HepG2 (cell line): ENCODE data around the gene COLQ. TPM values are rescaled to one million over a fixed set of nuclear protein-coding genes. Genes with fewer than 3 reads are reported as not detected.

Experiments used
- ATAC-seq: fragments of 200-7000 bp; cut with Tn5 transposase; 3 replicates; pipeline ENCODE4 v1.9.1; 2020; ENCODE audit warnings: mild to moderate bottlenecking, moderate library complexity
- BruUV-seq: library from RNA; stranded (reverse); fragments of 400-500 nt; replicated peaks from 2 replicates; lab custom pipeline; 2021; lab: Mats Ljungman, UMichigan
- CTCF ChIA-PET: fragments of 300-600 bp; formaldehyde crosslinking; extraction: SDS; loops from one replicate; lab custom pipeline; 2021; ENCODE audit warnings: low total read pairs, inconsistent platforms, low intra/inter-chr PET ratio; lab: Yijun Ruan, JAX
- POLR2A ChIA-PET: fragments of 350-600 bp; sonication (Branson Sonifier 250); formaldehyde crosslinking; loops from one replicate; lab custom pipeline; 2020; ENCODE audit warnings: antibody characterized with exemption, inconsistent platforms; lab: Yijun Ruan, JAX
- DNase-seq: peaks from one replicate; pipeline ENCODE4 v3.0.0-alpha.2; 2015; ENCODE audit warnings: low spot score
- FAIRE-seq: peaks from 3 replicates; lab custom pipeline; 2011; peaks lifted over from hg19 to GRCh38; lab: Jason Lieb, UNC
- H2AFZ ChIP-seq: one replicate; pipeline ENCODE4 v1.6.1; 2011; ENCODE audit warnings: low read length, inconsistent platforms
- H3K27ac ChIP-seq: fragments of 300-600 bp; 3 replicates; pipeline ENCODE4 v1.8.0; 2011; ENCODE audit warnings: mixed run types, mild to moderate bottlenecking, mixed read lengths, low read length, inconsistent platforms; ENCODE audit not compliant: insufficient read depth; ENCODE audit errors: extremely low read length
- H3K27me3 ChIP-seq, 2 experiments: fragments of 200-600 bp in 1 of 2; 2 replicates in 1 of 2; 3 replicates in 1 of 2; pipeline versions ENCODE4 v1.6.0 to v1.8.0; 2011; ENCODE audit warnings: low read length in 2 of 2, mild to moderate bottlenecking in 2 of 2, moderate library complexity in 2 of 2, inconsistent platforms in 1 of 2; ENCODE audit not compliant: insufficient read depth in 2 of 2, control insufficient read depth in 1 of 2
- H3K36me3 ChIP-seq, 2 experiments: fragments of 200-600 bp in 1 of 2; replicated peaks in 1 of 2; 2 replicates in 1 of 2; 3 replicates in 1 of 2; pipeline versions ENCODE4 v1.5.1 to v1.8.0; 2011; ENCODE audit warnings: low read length in 2 of 2, inconsistent platforms in 1 of 2; ENCODE audit not compliant: insufficient read depth in 2 of 2, control insufficient read depth in 1 of 2
- H3K4me1 ChIP-seq: 2 replicates; pipeline ENCODE4 v1.5.1; 2012; ENCODE audit warnings: low read length, inconsistent platforms; ENCODE audit not compliant: insufficient read depth
- H3K4me2 ChIP-seq: 2 replicates; pipeline ENCODE4 v1.6.0; 2011; ENCODE audit warnings: low read depth, low read length, inconsistent platforms
- H3K4me3 ChIP-seq, 3 experiments: fragments of 200-600 bp in 1 of 3; sonication (generic), shearing (Covaris generic) in 1 of 3; replicated peaks in 1 of 3; 2 replicates each; pipeline ENCODE4 v1.5.1; 2011 to 2016; ENCODE audit warnings: low read length in 3 of 3, inconsistent platforms in 2 of 3, low read depth in 2 of 3, mild to moderate bottlenecking in 2 of 3, control low read depth in 1 of 3, mixed read lengths in 1 of 3; ENCODE audit not compliant: insufficient read depth in 1 of 3
- H3K79me2 ChIP-seq: one replicate; pipeline ENCODE4 v1.6.1; 2011; ENCODE audit warnings: low read length, inconsistent platforms; ENCODE audit not compliant: insufficient read depth
- H3K9ac ChIP-seq: 2 replicates; pipeline ENCODE4 v1.6.0; 2011; ENCODE audit warnings: mild to moderate bottlenecking, low read depth, low read length, inconsistent platforms; ENCODE audit not compliant: insufficient read depth
- H3K9me3 ChIP-seq: 2 replicates; pipeline ENCODE4 v1.5.1; 2012; ENCODE audit warnings: mild to moderate bottlenecking, low read length
- H4K20me1 ChIP-seq: 2 replicates; pipeline ENCODE4 v1.6.0; 2011; ENCODE audit warnings: inconsistent platforms, mild to moderate bottlenecking, low read length, moderate library complexity; ENCODE audit not compliant: insufficient read depth
- ARHGAP35 ChIP-seq: sonication (generic); formaldehyde crosslinking; IDR thresholded peaks from 2 replicates; pipeline ENCODE4 v1.9.0; 2022; ENCODE audit warnings: mild to moderate bottlenecking, inconsistent platforms, moderate library complexity, missing genetic modification reagents, borderline replicate concordance
- ELK4 ChIP-seq: sonication (generic); formaldehyde crosslinking; IDR thresholded peaks from 2 replicates; pipeline ENCODE4 v1.9.0; 2021; ENCODE audit warnings: missing genetic modification reagents, borderline replicate concordance
- ERF ChIP-seq: IDR thresholded peaks from 2 replicates; pipeline ENCODE4 v1.6.1; 2018; ENCODE audit warnings: missing biosample characterization, missing genetic modification reagents
- GABPA ChIP-seq, 2 experiments: IDR thresholded peaks; 2 replicates each; pipeline ENCODE4 v1.6.1; 2011 to 2016; ENCODE audit warnings: low read depth in 2 of 2, low read length in 1 of 2, missing biosample characterization in 1 of 2, missing genetic modification characterization in 1 of 2
- GATA4 ChIP-seq: sonication (generic); IDR thresholded peaks from 2 replicates; pipeline ENCODE4 v1.6.1; 2016; ENCODE audit warnings: antibody characterized with exemption, low read depth, borderline replicate concordance
- HDAC2 ChIP-seq: sonication (generic); formaldehyde crosslinking; IDR thresholded peaks from 2 replicates; pipeline ENCODE4 v1.4.0; 2020; ENCODE audit warnings: missing genetic modification reagents
- IKZF1 ChIP-seq: fragments of 450-650 bp; IDR thresholded peaks from 2 replicates; pipeline ENCODE4 v1.7.1; 2016
- MTA1 ChIP-seq: sonication (generic); formaldehyde crosslinking; IDR thresholded peaks from 2 replicates; pipeline ENCODE4 v1.4.0; 2020; ENCODE audit warnings: missing genetic modification reagents, mild to moderate bottlenecking, borderline replicate concordance
- NFATC3 ChIP-seq: sonication (generic); formaldehyde crosslinking; IDR thresholded peaks from 2 replicates; pipeline ENCODE4 v1.5.1; 2020; ENCODE audit warnings: mild to moderate bottlenecking, missing genetic modification reagents
- POLR2G ChIP-seq: fragments of 200-400 bp; formaldehyde crosslinking; IDR thresholded peaks from 2 replicates; pipeline ENCODE4 v1.6.1; 2018; ENCODE audit warnings: mild to moderate bottlenecking, low read depth, low read length, moderate library complexity
- ZBTB43 ChIP-seq: sonication (generic); formaldehyde crosslinking; conservative IDR thresholded peaks from 2 replicates; pipeline ENCODE4 v1.4.0; 2020; ENCODE audit warnings: missing genetic modification reagents
- ZBTB49 ChIP-seq: sonication (generic); formaldehyde crosslinking; IDR thresholded peaks from 2 replicates; pipeline ENCODE4 v1.4.0; 2020; ENCODE audit warnings: missing genetic modification reagents, borderline replicate concordance
- ZEB1 ChIP-seq: IDR thresholded peaks from 2 replicates; pipeline ENCODE4 v1.6.1; 2012; ENCODE audit warnings: mild to moderate bottlenecking, low read depth, inconsistent platforms; ENCODE audit not compliant: insufficient replicate concordance
- ZFX ChIP-seq: sonication (generic); formaldehyde crosslinking; IDR thresholded peaks from 2 replicates; pipeline ENCODE4 v1.4.0; 2020; ENCODE audit warnings: mild to moderate bottlenecking, low read depth, missing genetic modification reagents, moderate library complexity
- ZNF18 ChIP-seq: sonication (generic); formaldehyde crosslinking; IDR thresholded peaks from 2 replicates; pipeline ENCODE4 v1.8.0; 2022; ENCODE audit warnings: mild to moderate bottlenecking, missing genetic modification reagents; ENCODE audit not compliant: insufficient replicate concordance
- ZNF24 ChIP-seq: fragments of 450-650 bp; IDR thresholded peaks from 2 replicates; pipeline ENCODE4 v1.6.1; 2017; ENCODE audit warnings: antibody characterized with exemption, mild to moderate bottlenecking
- ZNF414 ChIP-seq: sonication (generic); formaldehyde crosslinking; IDR thresholded peaks from 2 replicates; pipeline ENCODE4 v1.5.0; 2020; ENCODE audit warnings: missing genetic modification reagents
- ZNF713 ChIP-seq: sonication (generic); formaldehyde crosslinking; IDR thresholded peaks from 2 replicates; pipeline ENCODE4 v1.4.0; 2020; ENCODE audit warnings: mild to moderate bottlenecking, missing genetic modification reagents
- ZNF773 ChIP-seq: sonication (generic); formaldehyde crosslinking; IDR thresholded peaks from 2 replicates; pipeline ENCODE4 v1.4.0; 2020; ENCODE audit warnings: missing genetic modification reagents, borderline replicate concordance
- WGBS: methylation state at CpG from one replicate; pipeline ENCODE4 v1.1.6; 2017; ENCODE audit warnings: low lambda C conversion rate; 5-methylcytosine and 5-hydroxymethylcytosine counted together
- in situ Hi-C: cut with HindIII; loops from 2 replicates; pipeline ENCODE4 v1.10.0; 2017; ENCODE audit warnings: low pct_unique_long_range_greater_than_20kb; ENCODE audit not compliant: extremely low pct_ligation_motif_present
- intact Hi-C: fragments of 100-400 bp; cut with micrococcal nuclease; formaldehyde crosslinking; loops from one replicate; pipeline ENCODE4 v1.10.0; 2022; ENCODE audit not compliant: unreplicated experiment
- polyA plus RNA-seq, 8 experiments: library from polyadenylated mRNA; depleted of rRNA in 3 of 8; stranded (reverse) in 7 of 8; unstranded in 1 of 8; fragments of >200 nt; fragmentation: Illumina TruSeq in 4 of 8; extraction: Trizol in 4 of 8; gene quantifications; 2 replicates each; pipeline versions ENCODE4 v1.2.1 to v1.2.3, GENCODE V29; 2011 to 2016; ENCODE audit warnings: low read depth in 4 of 8, missing spikeins in 1 of 8, mixed read lengths in 1 of 8; ENCODE audit not compliant: insufficient read depth in 1 of 8
- total RNA-seq, 5 experiments: library from RNA; depleted of rRNA; stranded (reverse); fragments of >200 nt; fragmentation: Illumina TruSeq; extraction: Trizol; gene quantifications; 2 replicates each; pipeline ENCODE4 v1.2.3, GENCODE V29; 2016; ENCODE audit warnings: low read depth in 1 of 5

COLQ gene
- total and polyA plus RNA-seq, 2 of the 13 experiments (the other 11 are each of a cell fraction or from before 2014, with no cell fraction given), result 0.31 to 0.46 TPM

GRCh38 chr3:15486979-15487378 lies 34.5 kb downstream of the COLQ start:
- FAIRE-seq, result no peak
- no peak overlapping the region for H3K9ac ChIP-seq
- H3K9me3 ChIP-seq, result no peaks in the 10 kb centered on the region
- ChIA-PET CTCF (no interaction called here), POLR2A (no interaction called here)
- no peak for DNase-seq
- no peak overlapping the region for H3K4me3 ChIP-seq
- no peak overlapping the region for H3K27ac ChIP-seq
- intact Hi-C loops (no loop called here), in situ Hi-C loops (no loop called here)
- H4K20me1 ChIP-seq, result no peaks in the 10 kb centered on the region
- BruUV-seq, result no TSS peak
- no peaks in the 10 kb centered on the region for H3K36me3 ChIP-seq
- no peak for ATAC-seq
- H2AFZ ChIP-seq, result no peak overlapping the region
- WGBS, result 70% methylated on average over 4 of the region's 4 CpGs
- no peaks in the 10 kb centered on the region for H3K79me2 ChIP-seq
- H3K4me1 ChIP-seq, result peaks cover 19% of the 10 kb centered on the region
- H3K4me2 ChIP-seq, result no peak overlapping the region
- H3K27me3 ChIP-seq, result no peaks in the 10 kb centered on the region
- TF ChIP-seq NFATC3 (CRISPR knock-in tag) (no peak), ARHGAP35 (no peak), GATA4 (no peak), ZEB1 (no peak), ZNF18 (CRISPR knock-in tag) (no peak), ERF (no peak), MTA1 (CRISPR knock-in tag) (no peak), ZNF414 (CRISPR knock-in tag) (no peak), ZBTB49 (CRISPR knock-in tag) (no peak), IKZF1 (no peak), POLR2G (no peak), ZNF773 (CRISPR knock-in tag) (no peak), GABPA (IDR thresholded peaks at IDR 0.05; ENCODE audit: low read depth, low read length) (no peak), GABPA (CRISPR knock-in tag; IDR thresholded peaks at IDR 0.05; ENCODE audit: low read depth) (no peak), ZNF24 (no peak), ZFX (CRISPR knock-in tag) (no peak), ELK4 (CRISPR knock-in tag) (no peak), ZNF713 (no peak), HDAC2 (no peak), ZBTB43 (CRISPR knock-in tag) (no peak)
